Neuronal stem cell (in vitro differentiated cells): ENCODE data around the gene CCDC68.

Source experiments
- DNase-seq: peaks from one replicate; pipeline ENCODE4 v3.0.0-alpha.2; 2013; ENCODE audit warnings: low spot score
- H2AFZ ChIP-seq: one replicate; pipeline ENCODE4 v1.6.1; 2013; ENCODE audit warnings: mild to moderate bottlenecking, low read length, inconsistent platforms
- H2AK5ac ChIP-seq: 2 replicates; pipeline ENCODE4 v1.6.1; 2013; ENCODE audit warnings: low read depth, mild to moderate bottlenecking, inconsistent platforms, low read length, moderate library complexity, mixed read lengths
- H2BK120ac ChIP-seq: 2 replicates; pipeline ENCODE4 v1.6.1; 2013; ENCODE audit warnings: low read depth, mild to moderate bottlenecking, inconsistent platforms, low read length, moderate library complexity, mixed read lengths
- H2BK12ac ChIP-seq: one replicate; pipeline ENCODE4 v1.6.1; 2013; ENCODE audit warnings: low read length, inconsistent platforms
- H2BK15ac ChIP-seq: 2 replicates; pipeline ENCODE4 v1.6.1; 2013; ENCODE audit warnings: mild to moderate bottlenecking, low read length, inconsistent platforms, mixed read lengths
- H2BK5ac ChIP-seq: one replicate; pipeline ENCODE4 v1.6.1; 2013; ENCODE audit warnings: inconsistent platforms, mild to moderate bottlenecking, low read length, moderate library complexity
- H3K14ac ChIP-seq: one replicate; pipeline ENCODE4 v1.6.1; 2013; ENCODE audit warnings: low read length, inconsistent platforms
- H3K18ac ChIP-seq: 2 replicates; pipeline ENCODE4 v1.6.1; 2013; ENCODE audit warnings: low read length, inconsistent platforms
- H3K23ac ChIP-seq: 2 replicates; pipeline ENCODE4 v1.6.1; 2013; ENCODE audit warnings: low read depth, mild to moderate bottlenecking, mixed read lengths, low read length, inconsistent platforms; ENCODE audit not compliant: poor library complexity
- H3K27ac ChIP-seq: replicated peaks from 3 replicates; pipeline ENCODE4 v1.5.1; 2013; ENCODE audit warnings: low read length, inconsistent platforms
- H3K27me3 ChIP-seq, 3 experiments: 2 replicates each; pipeline ENCODE4 v1.6.1; 2013; ENCODE audit warnings: low read length in 3 of 3, mild to moderate bottlenecking in 2 of 3, inconsistent platforms in 1 of 3, low read depth in 1 of 3, mixed read lengths in 1 of 3, moderate library complexity in 1 of 3; ENCODE audit not compliant: control insufficient read depth in 3 of 3, insufficient read depth in 3 of 3
- H3K36me3 ChIP-seq, 2 donors: replicated peaks in 1 of 2; 2 replicates each; pipeline ENCODE4 v1.6.1; 2013; ENCODE audit warnings: low read length in 2 of 2; ENCODE audit not compliant: control insufficient read depth in 2 of 2, insufficient read depth in 2 of 2
- H3K4ac ChIP-seq: 2 replicates; pipeline ENCODE4 v1.6.1; 2013; ENCODE audit warnings: inconsistent platforms, mild to moderate bottlenecking, low read length, moderate library complexity
- H3K4me1 ChIP-seq, 2 donors: 1 replicate in 1 of 2; 2 replicates in 1 of 2; pipeline ENCODE4 v1.6.1; 2013; ENCODE audit warnings: low read length in 2 of 2, low read depth in 1 of 2; ENCODE audit not compliant: control insufficient read depth in 2 of 2, insufficient read depth in 1 of 2
- H3K4me2 ChIP-seq: one replicate; pipeline ENCODE4 v1.6.1; 2013; ENCODE audit warnings: mild to moderate bottlenecking, low read length, inconsistent platforms; ENCODE audit not compliant: insufficient read depth, poor library complexity, severe bottlenecking
- H3K4me3 ChIP-seq, 2 donors: 2 replicates each; pipeline ENCODE4 v1.5.1; 2013; ENCODE audit warnings: low read length in 2 of 2, mild to moderate bottlenecking in 2 of 2, inconsistent platforms in 1 of 2, moderate library complexity in 1 of 2
- H3K79me1 ChIP-seq: one replicate; pipeline ENCODE4 v1.6.1; 2013; ENCODE audit warnings: low read depth, mild to moderate bottlenecking, inconsistent platforms, low read length, moderate library complexity
- H3K9ac ChIP-seq: one replicate; pipeline ENCODE4 v1.6.1; 2013; ENCODE audit warnings: mild to moderate bottlenecking, low read depth, low read length, inconsistent platforms; ENCODE audit not compliant: poor library complexity
- H3K9me3 ChIP-seq, 2 donors: replicated peaks in 1 of 2; 2 replicates each; pipeline versions ENCODE3 to v1.6.1; 2013; ENCODE audit warnings: low read length in 2 of 2, mild to moderate bottlenecking in 2 of 2, inconsistent platforms in 1 of 2, low read depth in 1 of 2, mixed read lengths in 1 of 2, moderate library complexity in 1 of 2; ENCODE audit not compliant: control insufficient read depth in 2 of 2, insufficient read depth in 1 of 2
- H4K8ac ChIP-seq: one replicate; pipeline ENCODE4 v1.6.1; 2013; ENCODE audit warnings: low read depth, mild to moderate bottlenecking, inconsistent platforms, low read length, moderate library complexity
- H4K91ac ChIP-seq: one replicate; pipeline ENCODE4 v1.6.1; 2013; ENCODE audit warnings: low read length, low read depth, mild to moderate bottlenecking, inconsistent platforms; ENCODE audit not compliant: poor library complexity
- WGBS, 2 donors: extraction: QIAGEN DNeasy Blood & Tissue Kit; methylation state at CpG; one replicate each; pipeline ENCODE4 v1.1.7; 2013; ENCODE audit warnings: missing lambda C conversion rate in 2 of 2, mixed read lengths in 1 of 2; ENCODE audit not compliant: insufficient read length in 2 of 2, insufficient replicate concordance in 1 of 2; ENCODE audit errors: extremely low coverage in 2 of 2; 5-methylcytosine and 5-hydroxymethylcytosine counted together

The CCDC68 gene

GRCh38 chr18:54961868-54962267 is 2.6 kb upstream of the CCDC68 start:
- Histone ChIP-seq H3K27me3 (peaks cover 0 to 4% (median 0%) of the 10 kb centered on the region in 3 experiments), H3K4me1 (no peaks in the 10 kb centered on the region), H3K27ac (no peak overlapping the region), H3K4me2 (no peak overlapping the region), H4K91ac (no peak overlapping the region), H2BK15ac (no peak overlapping the region), H2BK120ac (no peak overlapping the region), H2AFZ (no peak overlapping the region), H3K9ac (no peak overlapping the region), H3K4me3 (no peak overlapping the region), H3K36me3 (no peaks in the 10 kb centered on the region), H3K79me1 (no peaks in the 10 kb centered on the region), H3K14ac (no peak overlapping the region), H3K18ac (no peak overlapping the region), H2BK5ac (no peak overlapping the region), H2BK12ac (no peak overlapping the region), H3K4ac (no peak overlapping the region), H4K8ac (no peak overlapping the region), H3K23ac (no peak overlapping the region), H3K9me3 (no peaks in the 10 kb centered on the region), H2AK5ac (no peak overlapping the region)
- no CpG with 5 or more reads among the region's 4 CpGs for WGBS, 2 donors
- DNase-seq: no peak

- Histone ChIP-seq H4K8ac (no peak overlapping the region), H3K27me3 (peaks cover 0 to 4% (median 0%) of the 10 kb centered on the region in 3 experiments), H2BK15ac (no peak overlapping the region), H3K18ac (no peak overlapping the region), H2AFZ (no peak overlapping the region), H3K4me1 (no peaks in the 10 kb centered on the region), H2BK120ac (no peak overlapping the region), H2BK5ac (no peak overlapping the region), H3K79me1 (no peaks in the 10 kb centered on the region), H3K4me2 (no peak overlapping the region), H3K23ac (no peak overlapping the region), H3K36me3 (no peaks in the 10 kb centered on the region), H2BK12ac (no peak overlapping the region), H3K4me3 (no peak overlapping the region), H3K27ac (no peak overlapping the region), H3K14ac (no peak overlapping the region), H2AK5ac (no peak overlapping the region), H4K91ac (no peak overlapping the region), H3K9me3 (no peaks in the 10 kb centered on the region), H3K4ac (no peak overlapping the region), H3K9ac (no peak overlapping the region)
- DNase-seq: no peak
- no CpG with 5 or more reads among the region's 2 CpGs for WGBS, 2 donors
These were observed 1.8 kb upstream of the CCDC68 start for GRCh38 chr18:54961016-54961423.

GRCh38 chr18:54960197-54960596 is 936 bp upstream of the CCDC68 start:
- H3K27me3 ChIP-seq: peaks cover 0 to 4% (median 0%) of the 10 kb centered on the region in 3 experiments
- H3K36me3 ChIP-seq: no peaks in the 10 kb centered on the region
- H2BK12ac ChIP-seq: no peak overlapping the region
- H3K79me1 ChIP-seq: no peaks in the 10 kb centered on the region
- H2BK15ac ChIP-seq: no peak overlapping the region
- H2BK5ac ChIP-seq: no peak overlapping the region
- H2BK120ac ChIP-seq: no peak overlapping the region
- no peak overlapping the region for H3K4ac ChIP-seq
- H2AFZ ChIP-seq: no peak overlapping the region
- H3K23ac ChIP-seq: no peak overlapping the region
- no peaks in the 10 kb centered on the region for H3K4me1 ChIP-seq
- WGBS, 2 donors: no CpG with 5 or more reads among the region's 3 CpGs
- H3K4me3 ChIP-seq: no peak overlapping the region
- H4K8ac ChIP-seq: no peak overlapping the region
- no peak overlapping the region for H4K91ac ChIP-seq
- H3K18ac ChIP-seq: no peak overlapping the region
- H2AK5ac ChIP-seq: no peak overlapping the region
- no peak for DNase-seq
- H3K14ac ChIP-seq: no peak overlapping the region
- H3K9ac ChIP-seq: no peak overlapping the region
- H3K9me3 ChIP-seq: no peaks in the 10 kb centered on the region
- no peak overlapping the region for H3K4me2 ChIP-seq
- H3K27ac ChIP-seq: no peak overlapping the region

GRCh38 chr18:54957996-54958395 is 1.3 kb downstream of the CCDC68 start:
- Histone ChIP-seq H3K9ac (no peak overlapping the region), H3K18ac (no peak overlapping the region), H3K4me2 (no peak overlapping the region), H2AK5ac (no peak overlapping the region), H3K4me3 (no peak overlapping the region), H3K27ac (no peak overlapping the region), H4K8ac (no peak overlapping the region), H4K91ac (no peak overlapping the region), H3K14ac (no peak overlapping the region), H3K4me1 (no peaks in the 10 kb centered on the region), H2AFZ (no peak overlapping the region), H3K36me3 (no peaks in the 10 kb centered on the region), H3K23ac (no peak overlapping the region), H2BK120ac (no peak overlapping the region), H2BK15ac (no peak overlapping the region), H3K9me3 (no peaks in the 10 kb centered on the region), H3K4ac (no peak overlapping the region), H3K27me3 (peaks cover 0 to 4% (median 0%) of the 10 kb centered on the region in 3 experiments), H2BK12ac (no peak overlapping the region), H3K79me1 (no peaks in the 10 kb centered on the region), H2BK5ac (no peak overlapping the region)
- no peak for DNase-seq
- no CpG with 5 or more reads among the region's 5 CpGs for WGBS, 2 donors
